A549 (cell line): Measurements from ENCODE around the gene PLOD3. TPM values are rescaled to one million over a fixed set of nuclear protein-coding genes. Genes with fewer than 3 reads are reported as not detected.

Experiments
- ATAC-seq, 2 experiments: fragments of 200-7000 bp in 1 of 2; fragments of >200 bp in 1 of 2; cut with Nextera tagmentation in 1 of 2; cut with Tn5 transposase in 1 of 2; 3 replicates each; pipeline versions ENCODE4 v1.8.0 to v1.9.1; 2018 to 2020; ENCODE audit warnings: mild to moderate bottlenecking in 1 of 2, moderate library complexity in 1 of 2
- CTCF ChIA-PET: fragments of 300-600 bp; sonication (Branson Sonifier 250); formaldehyde crosslinking; extraction: SDS; loops from one replicate; lab custom pipeline; 2021; ENCODE audit warnings: antibody characterized with exemption, inconsistent platforms; lab: Yijun Ruan, JAX
- POLR2A ChIA-PET: fragments of 350-600 bp; formaldehyde crosslinking; extraction: SDS; loops from one replicate; lab custom pipeline; 2021; ENCODE audit warnings: antibody characterized with exemption, inconsistent platforms; lab: Yijun Ruan, JAX
- DNase-seq, 2 experiments: peaks; one replicate each; pipeline versions ENCODE4 v3.0.0 to v3.0.0-alpha.2; 2011 to 2016; ENCODE audit warnings: low read depth in 1 of 2, low spot score in 1 of 2
- FAIRE-seq: peaks from 2 replicates; lab custom pipeline; 2011; peaks lifted over from hg19 to GRCh38; lab: Jason Lieb, UNC
- H3K27ac ChIP-seq, 2 experiments: fragments of >200 bp; sonication (Bioruptor Twin); formaldehyde crosslinking; 3 replicates each; pipeline ENCODE4 v1.5.1; 2016 to 2017
- H3K4me1 ChIP-seq: fragments of >200 bp; sonication (Bioruptor Twin); formaldehyde crosslinking; 3 replicates; pipeline ENCODE4 v1.6.1; 2016
- H3K4me2 ChIP-seq: fragments of >200 bp; sonication (Bioruptor Twin); formaldehyde crosslinking; 3 replicates; pipeline ENCODE4 v1.6.1; 2016
- H3K4me3 ChIP-seq: fragments of >200 bp; sonication (Bioruptor Twin); formaldehyde crosslinking; 3 replicates; pipeline ENCODE4 v1.5.1; 2016
- H3K9me3 ChIP-seq: fragments of >200 bp; sonication (Bioruptor Twin); formaldehyde crosslinking; 3 replicates; pipeline ENCODE4 v1.6.1; 2016
- BCL3 ChIP-seq: fragments of >200 bp; sonication (Bioruptor Twin); formaldehyde crosslinking; IDR thresholded peaks from 3 replicates; pipeline ENCODE4 v1.6.1; 2016
- BHLHE40 ChIP-seq: IDR thresholded peaks from 2 replicates; pipeline ENCODE4 v1.6.1; 2012; ENCODE audit warnings: low read depth, low read length, inconsistent platforms
- CHD4 ChIP-seq: fragments of 200-600 bp; sonication (generic); IDR thresholded peaks from 2 replicates; pipeline ENCODE4 v1.6.1; 2016; ENCODE audit warnings: antibody characterized with exemption, mild to moderate bottlenecking, borderline replicate concordance
- CTCF ChIP-seq: fragments of >200 bp; sonication (Bioruptor Twin); formaldehyde crosslinking; IDR thresholded peaks from 3 replicates; pipeline ENCODE4 v1.5.1; 2016
- EP300 ChIP-seq, 2 experiments: fragments of >200 bp; sonication (Bioruptor Twin); formaldehyde crosslinking; IDR thresholded peaks; 2 replicates in 1 of 2; 3 replicates in 1 of 2; pipeline ENCODE4 v1.6.1; 2016 to 2017
- HES2 ChIP-seq: fragments of >200 bp; sonication (Bioruptor Twin); formaldehyde crosslinking; IDR thresholded peaks from 2 replicates; pipeline ENCODE4 v1.6.1; 2016
- HMGXB4 ChIP-seq: fragments of 250-450 bp; sonication (Bioruptor Pico); IDR thresholded peaks from 2 replicates; pipeline ENCODE4 v1.5.0; 2021; ENCODE audit warnings: mild to moderate bottlenecking, moderate library complexity, borderline replicate concordance
- JUN ChIP-seq, 2 experiments: fragments of >200 bp; sonication (Bioruptor Twin); formaldehyde crosslinking; IDR thresholded peaks; 2 replicates in 1 of 2; 3 replicates in 1 of 2; pipeline ENCODE4 v1.6.1; 2016 to 2017
- JUNB ChIP-seq: fragments of >200 bp; sonication (Bioruptor Twin); formaldehyde crosslinking; IDR thresholded peaks from 2 replicates; pipeline ENCODE4 v1.6.1; 2016
- KDM5A ChIP-seq: fragments of 200-600 bp; sonication (generic); IDR thresholded peaks from 2 replicates; pipeline ENCODE4 v1.6.1; 2016; ENCODE audit warnings: antibody characterized with exemption, mild to moderate bottlenecking
- MAFK ChIP-seq: fragments of 450-650 bp; IDR thresholded peaks from 2 replicates; pipeline ENCODE4 v1.6.1; 2014; ENCODE audit not compliant: partially characterized antibody
- NPAS2 ChIP-seq: fragments of 250-450 bp; sonication (Bioruptor Pico); IDR thresholded peaks from 2 replicates; pipeline ENCODE4 v1.8.0; 2022; ENCODE audit warnings: mild to moderate bottlenecking, moderate library complexity, borderline replicate concordance
- NR3C1 ChIP-seq: fragments of >200 bp; sonication (Bioruptor Twin); formaldehyde crosslinking; IDR thresholded peaks from 3 replicates; pipeline ENCODE4 v1.6.1; 2017
- POLR2A ChIP-seq: IDR thresholded peaks from 2 replicates; pipeline ENCODE4 v1.6.1; 2012; ENCODE audit warnings: mild to moderate bottlenecking, low read length
- RAD21 ChIP-seq, 2 experiments: fragments of >200 bp in 1 of 2; sonication (Bioruptor Twin) in 1 of 2; formaldehyde crosslinking in 1 of 2; IDR thresholded peaks in 1 of 2; conservative IDR thresholded peaks in 1 of 2; 2 replicates in 1 of 2; 3 replicates in 1 of 2; pipeline ENCODE4 v1.6.1; 2012 to 2018; ENCODE audit warnings: inconsistent platforms in 1 of 2
- RFX5 ChIP-seq: fragments of 450-650 bp; IDR thresholded peaks from 2 replicates; pipeline ENCODE4 v1.7.1; 2014; ENCODE audit warnings: antibody characterized with exemption, mild to moderate bottlenecking, moderate library complexity
- USF2 ChIP-seq: fragments of 450-650 bp; IDR thresholded peaks from 2 replicates; pipeline ENCODE4 v1.6.1; 2014; ENCODE audit warnings: antibody characterized with exemption
- ZFP36 ChIP-seq: fragments of 450-650 bp; IDR thresholded peaks from 2 replicates; pipeline ENCODE4 v1.6.1; 2014; ENCODE audit warnings: borderline replicate concordance; ENCODE audit not compliant: partially characterized antibody
- WGBS: methylation state at CpG from one replicate; pipeline ENCODE4 v1.1.6; 2017; ENCODE audit errors: missing lambda C conversion rate; 5-methylcytosine and 5-hydroxymethylcytosine counted together
- polyA plus RNA-seq, 4 experiments: library from polyadenylated mRNA; depleted of rRNA in 3 of 4; stranded (reverse); fragments of >200 nt; fragmentation: RNase III in 1 of 4; extraction: RNeasy Plus Mini Kit Qiagen cat#74134 plus additional on column Dnase treatment in 1 of 4; gene quantifications; 2 replicates in 3 of 4; 3 replicates in 1 of 4; pipeline ENCODE4 v1.2.3, GENCODE V29; 2011 to 2017

The PLOD3 gene
- polyA plus RNA-seq, 2 of the 4 experiments (the other 2 are of a cell fraction): 26.0 to 48.7 TPM

GRCh38 chr7:101250324-101250723, 32.9 kb upstream of the PLOD3 start:
- TF ChIP-seq HES2 (no peak), NR3C1 (no peak), BHLHE40 (no peak), RFX5 (no peak), RAD21 (conservative IDR thresholded peaks at IDR 0.05 in 1 of 2, IDR thresholded peaks at IDR 0.05 in 1 of 2) (no peak), KDM5A (no peak), CTCF (no peak), JUNB (no peak), MAFK (no peak), HMGXB4 (CRISPR knock-in tag) (no peak), ZFP36 (no peak), NPAS2 (CRISPR knock-in tag) (no peak)
- ATAC-seq: no peak
- Histone ChIP-seq H3K4me1 (peaks cover 14% of the 10 kb centered on the region; the same call in 2 of the 3 replicates), H3K4me3 (no peak overlapping the region), H3K4me2 (peak overlapping the region; percentile 93), H3K9me3 (no peaks in the 10 kb centered on the region), H3K27ac (no peak overlapping the region)
- no peak for DNase-seq
- no peak for FAIRE-seq
- 92% methylated on average over 3 of the region's 3 CpGs for WGBS
- ChIA-PET POLR2A (no interaction called here), CTCF (interaction anchor here (0.7 to 2.9 kb wide), 4 partner anchors 32 to 288 kb away, joined by 3 to 12 read pairs (median 3); no protein-coding TSS in a partner anchor)

GRCh38 chr7:101248276-101248675, 30.9 kb upstream of the PLOD3 start:
- ChIA-PET POLR2A (no interaction called here), CTCF (interaction anchor here (0.6 to 1.9 kb wide), 5 partner anchors 28 to 153 kb away, joined by 3 to 10 read pairs (median 4); no protein-coding TSS in a partner anchor)
- WGBS: 94% methylated on average over 5 of the region's 5 CpGs
- H3K4me1 ChIP-seq: peaks cover 22% of the 10 kb centered on the region
- no peaks in the 10 kb centered on the region for H3K9me3 ChIP-seq
- no peak overlapping the region for H3K27ac ChIP-seq
- no peak for FAIRE-seq
- H3K4me2 ChIP-seq: no peak overlapping the region
- TF ChIP-seq HES2: no peak
- no peak for ATAC-seq
- peak in 1 of 2 experiments; percentile 25 for DNase-seq
- H3K4me3 ChIP-seq: no peak overlapping the region

GRCh38 chr7:101245147-101245668, 27.8 kb upstream of the PLOD3 start:
- ChIA-PET POLR2A (interaction anchor here (1.4 to 2.7 kb wide), 3 partner anchors 10 to 101 kb away, joined by 3 to 15 read pairs (median 4); partner anchors contain the start of genes PLOD3 and ZNHIT1), CTCF (interaction anchor here (1.2 to 5.3 kb wide), 16 partner anchors 9 to 276 kb away, joined by 3 to 60 read pairs (median 6); partner anchors contain the start of genes AP1S1, MUC12, PLOD3 and ZNHIT1)
- H3K27ac ChIP-seq: peak overlapping the region; percentile 86 to 93
- H3K4me2 ChIP-seq: peak overlapping the region; percentile 96
- DNase-seq: no peak
- H3K4me1 ChIP-seq: peaks cover 15% of the 10 kb centered on the region
- H3K4me3 ChIP-seq: peak overlapping the region; percentile 88
- 59% methylated on average over 20 of the region's 32 CpGs for WGBS
- no peak for ATAC-seq
- H3K9me3 ChIP-seq: no peaks in the 10 kb centered on the region
- TF ChIP-seq USF2 (peak; percentile 70), POLR2A (peak; percentile 79), BCL3 (peak; percentile 61; the same call in 1 of the 3 replicates), CHD4 (0 out of 2 replicates have a peak, but pooled peaks have one; percentile 23), EP300 (IDR thresholded peaks at IDR 0.05) (no peak), JUN (IDR thresholded peaks at IDR 0.05) (peak in 1 of 2 experiments; percentile 13; a peak in 1 of 5 replicates)
- no peak for FAIRE-seq
